HepG2 (cell line): ENCODE data around the gene TTLL11.

Source experiments
- TF ChIP-seq, protein P1 (sequence below): IDR thresholded peaks from 2 replicates; pipeline ENCODE4 v1.6.1; 2012; ENCODE audit warnings: inconsistent platforms
- TF ChIP-seq, protein P2 (sequence below): sonication (generic); formaldehyde crosslinking; IDR thresholded peaks from 2 replicates; pipeline ENCODE4 v1.5.0; 2020; ENCODE audit warnings: mild to moderate bottlenecking, missing genetic modification reagents, moderate library complexity

DNA sequence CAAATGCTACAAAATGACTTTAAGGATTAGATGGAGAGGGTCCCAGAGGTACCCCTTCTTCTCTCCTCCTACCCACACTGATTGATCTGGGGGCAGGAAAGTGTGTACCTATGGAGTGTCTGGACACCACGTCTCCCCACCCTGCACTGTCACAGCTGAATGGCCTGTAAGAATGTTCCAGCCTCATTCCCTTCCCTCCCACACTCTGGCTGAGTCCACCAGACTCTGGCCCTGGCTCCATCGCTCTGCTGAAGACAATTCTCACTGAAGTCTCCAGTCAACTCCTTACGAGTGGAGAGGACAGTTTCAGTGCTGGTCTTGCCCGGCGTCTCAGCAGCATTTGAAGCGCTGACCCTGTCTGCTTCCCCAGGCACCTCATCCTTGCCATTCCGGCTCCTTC, 105.8 kb downstream of the TTLL11 start:
- TF ChIP-seq, protein P1, sequence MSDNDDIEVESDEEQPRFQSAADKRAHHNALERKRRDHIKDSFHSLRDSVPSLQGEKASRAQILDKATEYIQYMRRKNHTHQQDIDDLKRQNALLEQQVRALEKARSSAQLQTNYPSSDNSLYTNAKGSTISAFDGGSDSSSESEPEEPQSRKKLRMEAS, result no peak
- TF ChIP-seq, protein P2, sequence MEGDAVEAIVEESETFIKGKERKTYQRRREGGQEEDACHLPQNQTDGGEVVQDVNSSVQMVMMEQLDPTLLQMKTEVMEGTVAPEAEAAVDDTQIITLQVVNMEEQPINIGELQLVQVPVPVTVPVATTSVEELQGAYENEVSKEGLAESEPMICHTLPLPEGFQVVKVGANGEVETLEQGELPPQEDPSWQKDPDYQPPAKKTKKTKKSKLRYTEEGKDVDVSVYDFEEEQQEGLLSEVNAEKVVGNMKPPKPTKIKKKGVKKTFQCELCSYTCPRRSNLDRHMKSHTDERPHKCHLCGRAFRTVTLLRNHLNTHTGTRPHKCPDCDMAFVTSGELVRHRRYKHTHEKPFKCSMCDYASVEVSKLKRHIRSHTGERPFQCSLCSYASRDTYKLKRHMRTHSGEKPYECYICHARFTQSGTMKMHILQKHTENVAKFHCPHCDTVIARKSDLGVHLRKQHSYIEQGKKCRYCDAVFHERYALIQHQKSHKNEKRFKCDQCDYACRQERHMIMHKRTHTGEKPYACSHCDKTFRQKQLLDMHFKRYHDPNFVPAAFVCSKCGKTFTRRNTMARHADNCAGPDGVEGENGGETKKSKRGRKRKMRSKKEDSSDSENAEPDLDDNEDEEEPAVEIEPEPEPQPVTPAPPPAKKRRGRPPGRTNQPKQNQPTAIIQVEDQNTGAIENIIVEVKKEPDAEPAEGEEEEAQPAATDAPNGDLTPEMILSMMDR (CRISPR knock-in tag), result no peak
